Erythroblast (primary cell): ENCODE data around the gene CSNK2A1.

Experiments
- GATA1 ChIP-seq: IDR thresholded peaks from 2 replicates; pipeline ENCODE4 v1.6.1; 2011; ENCODE audit warnings: low read depth, mild to moderate bottlenecking, control low read depth, low read length, moderate library complexity
- POLR2A ChIP-seq: IDR thresholded peaks from 2 replicates; pipeline ENCODE4 v1.6.1; 2011; ENCODE audit warnings: mild to moderate bottlenecking, low read length

DNA sequence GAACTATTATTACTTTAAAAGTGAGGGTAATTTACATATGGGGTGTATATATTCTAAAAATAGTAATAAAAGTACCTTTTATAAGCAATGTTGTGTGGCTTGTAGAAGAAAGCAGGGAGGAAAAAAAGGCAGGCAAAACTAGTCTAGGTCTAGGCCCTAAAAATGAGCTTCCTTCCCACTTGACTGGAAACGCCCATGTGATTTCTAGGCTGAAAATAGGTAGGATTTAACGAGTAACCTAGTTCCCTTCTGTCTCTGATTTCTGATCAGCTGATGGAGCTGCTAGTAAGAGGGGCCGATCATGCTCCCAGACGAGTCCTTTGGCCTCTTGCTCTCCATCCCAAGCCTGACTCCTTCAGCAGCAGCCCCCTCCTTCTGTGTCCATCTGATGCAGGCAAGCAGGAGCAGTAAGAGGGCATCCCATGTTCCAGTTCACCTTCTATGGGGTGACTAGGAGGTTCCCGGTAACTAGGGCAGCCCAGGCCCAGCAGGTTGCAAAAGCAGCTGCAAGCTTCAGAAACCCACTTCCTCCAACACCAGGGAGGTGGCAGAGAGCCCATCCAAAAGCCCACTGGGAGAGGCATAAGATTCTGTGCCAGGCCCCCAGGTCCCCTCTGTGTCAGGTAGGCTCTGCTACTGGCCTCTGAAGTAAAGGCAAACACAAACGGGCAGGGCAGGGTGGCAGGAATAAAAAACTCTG is 105.7 kb downstream of the CSNK2A1 start:
- TF ChIP-seq POLR2A (no peak), GATA1 (no peak)
